Measurements from ENCODE around the gene PRKAG1. TPM values are rescaled to one million over a fixed set of nuclear protein-coding genes. Genes with fewer than 3 reads are reported as not detected.
A peak's percentile ranks its signal among the peaks of the same experiment; 100 is the strongest.

Gene PRKAG1
- total and polyA plus RNA-seq, 7 experiments from 2014 or later = 34.0 to 74.4 (median 49.6) TPM

GRCh38 chr12:49055978-49056754 lies 37.6 kb upstream of the PRKAG1 start:
- Mint-ChIP-seq H3K27ac (peak overlapping the region; percentile 25 to 93 (median 79)), H3K9me3 (peaks cover 0 to 7% (median 0%) of the 10 kb centered on the region in 11 donors), H3K36me3 (peaks cover 0 to 28% (median 14%) of the 10 kb centered on the region in 5 donors), H3K4me3 (peak overlapping the region; percentile 79 to 98 (median 92)), H3K4me1 (peaks cover 49 to 74% (median 60%) of the 10 kb centered on the region in 7 donors), H3K27me3 (no peaks in the 10 kb centered on the region)
- POLR2A ChIA-PET = interaction anchor here (0.9 to 1.1 kb wide), 2 partner anchors 14 to 75 kb away, joined by 4 to 7 read pairs; partner anchors contain the start of genes RHEBL1 and TUBA1B
- ATAC-seq = peak; percentile 81
- Histone ChIP-seq H3K9me3 (ENCODE audit: control insufficient read depth in 2 of 3, low read length in 3 of 3) (no peaks in the 10 kb centered on the region), H3K4me1 (ENCODE audit: control insufficient read depth in 2 of 2, insufficient read depth in 2 of 2, low read length in 2 of 2) (peaks cover 43 to 46% of the 10 kb centered on the region in 2 donors), H3K27me3 (ENCODE audit: control insufficient read depth in 2 of 2, insufficient read depth in 2 of 2, low read length in 2 of 2) (no peaks in the 10 kb centered on the region), H3K36me3 (ENCODE audit: control insufficient read depth in 2 of 3, insufficient read depth in 3 of 3, low read length in 3 of 3) (peaks cover 6 to 47% (median 16%) of the 10 kb centered on the region in 3 experiments), H3K4me3 (ENCODE audit: low read length) (peak overlapping the region; percentile 11), H3K27ac (ENCODE audit: low read depth, low read length) (peak overlapping the region; percentile 87)
- DNase-seq = peak in 8 of 9 donors; percentile 40 to 66 (median 52)
- CTCF ChIA-PET = interaction anchor here (0.7 to 1.5 kb wide), 6 partner anchors 8 to 152 kb away, joined by 3 to 7 read pairs (median 4); a partner anchor contains a TSS
- intact Hi-C loops (cut with micrococcal nuclease) = loop anchor here (1.0 to 5.0 kb wide), 3 partner anchors 14 to 204 kb away; partner anchors contain the start of genes DDX23 (in 1 of the 2) and PRKAG1 (in 1 of the 2)

- peak overlapping the region in 2 of 9 donors; percentile 28 to 52 for H3K27ac Mint-ChIP-seq
- no peak overlapping the region for H3K4me3 ChIP-seq (ENCODE audit: low read length)
- H3K4me3 Mint-ChIP-seq = peak overlapping the region in 6 of 10 donors; percentile 13 to 93 (median 40)
Measured at GRCh38 chr12:49055092-49055491, 36.5 kb upstream of the PRKAG1 start.

GRCh38 chr12:49054524-49054923 lies 35.9 kb upstream of the PRKAG1 start:
- CTCF ChIA-PET = interaction anchor here (1.2 kb wide), 1 partner anchor 35 kb away, joined by 4 read pairs; no protein-coding TSS in a partner anchor
- H3K4me1 Mint-ChIP-seq = peaks cover 47 to 71% (median 58%) of the 10 kb centered on the region in 7 donors
- intact Hi-C loops (cut with micrococcal nuclease) = no loop called here
- peak overlapping the region in 3 of 10 donors; percentile 18 to 79 (median 21) for H3K4me3 Mint-ChIP-seq
- H3K27me3 Mint-ChIP-seq = no peaks in the 10 kb centered on the region
- no peak overlapping the region for H3K27ac ChIP-seq (ENCODE audit: low read depth, low read length)
- peaks cover 0 to 3% (median 0%) of the 10 kb centered on the region in 11 donors for H3K9me3 Mint-ChIP-seq
- no peak overlapping the region for H3K4me3 ChIP-seq (ENCODE audit: low read length)
- H3K36me3 Mint-ChIP-seq = peaks cover 0 to 32% (median 14%) of the 10 kb centered on the region in 5 donors
- H3K27me3 ChIP-seq (ENCODE audit: control insufficient read depth in 2 of 2, insufficient read depth in 2 of 2, low read length in 2 of 2) = no peaks in the 10 kb centered on the region
- no peaks in the 10 kb centered on the region for H3K9me3 ChIP-seq (ENCODE audit: control insufficient read depth in 2 of 3, low read length in 3 of 3)
- no peak for ATAC-seq
- peak overlapping the region in 2 of 9 donors; percentile 52 to 62 for H3K27ac Mint-ChIP-seq
- H3K36me3 ChIP-seq (ENCODE audit: control insufficient read depth in 2 of 3, insufficient read depth in 3 of 3, low read length in 3 of 3) = peaks cover 12 to 56% (median 20%) of the 10 kb centered on the region in 3 experiments
- H3K4me1 ChIP-seq (ENCODE audit: control insufficient read depth in 2 of 2, insufficient read depth in 2 of 2, low read length in 2 of 2) = peaks cover 41 to 43% of the 10 kb centered on the region in 2 donors
- DNase-seq = no peak
- POLR2A ChIA-PET = interaction anchor here (0.6 kb wide), 1 partner anchor 12 kb away, joined by 3 read pairs; no protein-coding TSS in a partner anchor

More at GRCh38 chr12:49055092-49055491, 36.5 kb upstream of the PRKAG1 start:
- Mint-ChIP-seq H3K36me3 (peaks cover 0 to 32% (median 14%) of the 10 kb centered on the region in 5 donors), H3K9me3 (peaks cover 0 to 3% (median 0%) of the 10 kb centered on the region in 11 donors), H3K27me3 (no peaks in the 10 kb centered on the region), H3K4me1 (peaks cover 47 to 71% (median 58%) of the 10 kb centered on the region in 7 donors)
- ATAC-seq (no peak), DNase-seq (no peak)
- intact Hi-C loops (cut with micrococcal nuclease) = loop anchor here in 1 of 2 donors (5.0 kb wide), 1 partner anchor 203 kb away; the partner anchor contains the start of gene DDX23
- Histone ChIP-seq H3K9me3 (ENCODE audit: control insufficient read depth in 2 of 3, low read length in 3 of 3) (no peaks in the 10 kb centered on the region), H3K4me1 (ENCODE audit: control insufficient read depth in 2 of 2, insufficient read depth in 2 of 2, low read length in 2 of 2) (peaks cover 41 to 43% of the 10 kb centered on the region in 2 donors), H3K36me3 (ENCODE audit: control insufficient read depth in 2 of 3, insufficient read depth in 3 of 3, low read length in 3 of 3) (peaks cover 12 to 51% (median 16%) of the 10 kb centered on the region in 3 experiments), H3K27me3 (ENCODE audit: control insufficient read depth in 2 of 2, insufficient read depth in 2 of 2, low read length in 2 of 2) (no peaks in the 10 kb centered on the region), H3K27ac (ENCODE audit: low read depth, low read length) (peak overlapping the region; percentile 87)
- ChIA-PET CTCF (interaction anchor here (0.6 to 1.5 kb wide), 5 partner anchors 9 to 72 kb away, joined by 3 to 7 read pairs (median 4); no protein-coding TSS in a partner anchor), POLR2A (interaction anchor here (0.6 kb wide), 1 partner anchor 11 kb away, joined by 3 read pairs; no protein-coding TSS in a partner anchor)

- no peak for ATAC-seq
- Mint-ChIP-seq H3K4me1 (peaks cover 44 to 68% (median 57%) of the 10 kb centered on the region in 7 donors), H3K27ac (no peak overlapping the region), H3K36me3 (peaks cover 0 to 33% (median 15%) of the 10 kb centered on the region in 5 donors), H3K27me3 (no peaks in the 10 kb centered on the region), H3K4me3 (no peak overlapping the region), H3K9me3 (peaks cover 0 to 3% (median 0%) of the 10 kb centered on the region in 11 donors)
- H3K4me3 ChIP-seq (ENCODE audit: low read length) = no peak overlapping the region
- H3K27ac ChIP-seq (ENCODE audit: low read depth, low read length) = no peak overlapping the region
- POLR2A ChIA-PET = no interaction called here
- intact Hi-C loops (cut with micrococcal nuclease) = no loop called here
- peaks cover 41 to 43% of the 10 kb centered on the region in 2 donors for H3K4me1 ChIP-seq (ENCODE audit: control insufficient read depth in 2 of 2, insufficient read depth in 2 of 2, low read length in 2 of 2)
- no peaks in the 10 kb centered on the region for H3K9me3 ChIP-seq (ENCODE audit: control insufficient read depth in 2 of 3, low read length in 3 of 3)
- H3K27me3 ChIP-seq (ENCODE audit: control insufficient read depth in 2 of 2, insufficient read depth in 2 of 2, low read length in 2 of 2) = no peaks in the 10 kb centered on the region
- CTCF ChIA-PET = no interaction called here
- DNase-seq = no peak
- peaks cover 14 to 60% (median 23%) of the 10 kb centered on the region in 3 experiments for H3K36me3 ChIP-seq (ENCODE audit: control insufficient read depth in 2 of 3, insufficient read depth in 3 of 3, low read length in 3 of 3)
Measured at GRCh38 chr12:49054096-49054495, 35.5 kb upstream of the PRKAG1 start.

GRCh38 chr12:49052451-49053208 lies 34.1 kb upstream of the PRKAG1 start:
- peaks cover 30 to 60% (median 43%) of the 10 kb centered on the region in 7 donors for H3K4me1 Mint-ChIP-seq
- Histone ChIP-seq H3K27me3 (ENCODE audit: control insufficient read depth in 2 of 2, insufficient read depth in 2 of 2, low read length in 2 of 2) (no peaks in the 10 kb centered on the region), H3K27ac (ENCODE audit: low read depth, low read length) (no peak overlapping the region), H3K9me3 (ENCODE audit: control insufficient read depth in 2 of 3, low read length in 3 of 3) (no peaks in the 10 kb centered on the region), H3K4me1 (ENCODE audit: control insufficient read depth in 2 of 2, insufficient read depth in 2 of 2, low read length in 2 of 2) (peaks cover 29 to 30% of the 10 kb centered on the region in 2 donors), H3K36me3 (ENCODE audit: control insufficient read depth in 2 of 3, insufficient read depth in 3 of 3, low read length in 3 of 3) (peaks cover 27 to 75% (median 36%) of the 10 kb centered on the region in 3 experiments), H3K4me3 (ENCODE audit: low read length) (no peak overlapping the region)
- DNase-seq (no peak), ATAC-seq (no peak)
- H3K9me3 Mint-ChIP-seq = peaks cover 0 to 3% (median 0%) of the 10 kb centered on the region in 11 donors
- ChIA-PET POLR2A (no interaction called here), CTCF (no interaction called here)
- intact Hi-C loops (cut with micrococcal nuclease) = no loop called here
- H3K4me3 Mint-ChIP-seq = no peak overlapping the region
- peak overlapping the region in 1 of 9 donors; percentile 46 for H3K27ac Mint-ChIP-seq
- no peaks in the 10 kb centered on the region for H3K27me3 Mint-ChIP-seq
- H3K36me3 Mint-ChIP-seq = peaks cover 6 to 46% (median 28%) of the 10 kb centered on the region in 5 donors
